HUES6 (cell line): ENCODE results near the gene CLRN2.

Experiments used
- H3K27ac ChIP-seq: 2 replicates; pipeline ENCODE4 v1.7.0; 2013; ENCODE audit warnings: low read depth, mild to moderate bottlenecking, low read length, inconsistent platforms
- H3K27me3 ChIP-seq: 2 replicates; pipeline ENCODE4 v1.6.1; 2013; ENCODE audit warnings: low read length; ENCODE audit not compliant: control insufficient read depth, insufficient read depth
- H3K36me3 ChIP-seq: 2 replicates; pipeline ENCODE4 v1.6.1; 2013; ENCODE audit warnings: low read length; ENCODE audit not compliant: control insufficient read depth, insufficient read depth
- H3K4me1 ChIP-seq: 2 replicates; pipeline ENCODE4 v1.6.1; 2013; ENCODE audit warnings: low read length; ENCODE audit not compliant: control insufficient read depth, insufficient read depth
- H3K4me3 ChIP-seq: 2 replicates; pipeline ENCODE4 v1.5.1; 2013; ENCODE audit warnings: low read depth, low read length
- H3K9ac ChIP-seq: one replicate; pipeline ENCODE4 v1.6.1; 2013; ENCODE audit warnings: mild to moderate bottlenecking, low read length
- H3K9me3 ChIP-seq: 2 replicates; pipeline ENCODE4 v1.6.1; 2013; ENCODE audit warnings: low read depth, low read length; ENCODE audit not compliant: control insufficient read depth, insufficient read depth

Gene CLRN2

GRCh38 chr4:17546222-17546621 is 31.3 kb downstream of the CLRN2 start:
- H3K4me1 ChIP-seq = peaks cover 12% of the 10 kb centered on the region
- no peaks in the 10 kb centered on the region for H3K36me3 ChIP-seq
- H3K9ac ChIP-seq = no peak overlapping the region
- no peak overlapping the region for H3K4me3 ChIP-seq
- H3K9me3 ChIP-seq = no peaks in the 10 kb centered on the region
- H3K27me3 ChIP-seq = peaks cover 7% of the 10 kb centered on the region
- no peak overlapping the region for H3K27ac ChIP-seq

GRCh38 chr4:17546678-17547077 is 31.7 kb downstream of the CLRN2 start:
- no peak overlapping the region for H3K27ac ChIP-seq

GRCh38 chr4:17550549-17550948 is 35.6 kb downstream of the CLRN2 start:
- peaks cover 16% of the 10 kb centered on the region for H3K27me3 ChIP-seq
- H3K27ac ChIP-seq = no peak overlapping the region
- H3K4me3 ChIP-seq = no peak overlapping the region
- H3K4me1 ChIP-seq = no peaks in the 10 kb centered on the region
- no peaks in the 10 kb centered on the region for H3K36me3 ChIP-seq
- H3K9me3 ChIP-seq = no peaks in the 10 kb centered on the region
- no peak overlapping the region for H3K9ac ChIP-seq

More at GRCh38 chr4:17546678-17547077, 31.7 kb downstream of the CLRN2 start:
- Histone ChIP-seq H3K27me3 (peaks cover 7% of the 10 kb centered on the region), H3K36me3 (no peaks in the 10 kb centered on the region), H3K4me1 (peaks cover 12% of the 10 kb centered on the region), H3K4me3 (no peak overlapping the region), H3K9me3 (no peaks in the 10 kb centered on the region), H3K9ac (no peak overlapping the region)

GRCh38 chr4:17552427-17552826 is 37.5 kb downstream of the CLRN2 start:
- H3K4me3 ChIP-seq = no peak overlapping the region
- H3K36me3 ChIP-seq = no peaks in the 10 kb centered on the region
- no peak overlapping the region for H3K9ac ChIP-seq
- H3K27ac ChIP-seq = no peak overlapping the region
- no peaks in the 10 kb centered on the region for H3K4me1 ChIP-seq
- H3K27me3 ChIP-seq = peaks cover 12% of the 10 kb centered on the region; the same call in 1 of the 2 replicates
- no peaks in the 10 kb centered on the region for H3K9me3 ChIP-seq

- no peak overlapping the region for H3K27ac ChIP-seq
- H3K4me3 ChIP-seq = no peak overlapping the region
- no peaks in the 10 kb centered on the region for H3K36me3 ChIP-seq
- peaks cover 12% of the 10 kb centered on the region; the same call in 1 of the 2 replicates for H3K27me3 ChIP-seq
- H3K9me3 ChIP-seq = no peaks in the 10 kb centered on the region
- no peaks in the 10 kb centered on the region for H3K4me1 ChIP-seq
- no peak overlapping the region for H3K9ac ChIP-seq
These were observed 39.6 kb downstream of the CLRN2 start for GRCh38 chr4:17554568-17554967.

- no peak overlapping the region for H3K9ac ChIP-seq
These were observed 41.5 kb downstream of the CLRN2 start for GRCh38 chr4:17556498-17556897.

GRCh38 chr4:17557880-17558279 is 42.9 kb downstream of the CLRN2 start:
- H3K27me3 ChIP-seq = peaks cover 12% of the 10 kb centered on the region; the same call in 1 of the 2 replicates
- H3K9ac ChIP-seq = no peak overlapping the region
- no peak overlapping the region for H3K27ac ChIP-seq
- no peaks in the 10 kb centered on the region for H3K36me3 ChIP-seq
- no peaks in the 10 kb centered on the region for H3K9me3 ChIP-seq
- no peak overlapping the region for H3K4me3 ChIP-seq
- no peaks in the 10 kb centered on the region for H3K4me1 ChIP-seq

More at GRCh38 chr4:17556498-17556897, 41.5 kb downstream of the CLRN2 start:
- Histone ChIP-seq H3K27ac (no peak overlapping the region), H3K9me3 (no peaks in the 10 kb centered on the region), H3K4me1 (no peaks in the 10 kb centered on the region), H3K36me3 (no peaks in the 10 kb centered on the region), H3K4me3 (no peak overlapping the region), H3K27me3 (peaks cover 12% of the 10 kb centered on the region; the same call in 1 of the 2 replicates)

- Histone ChIP-seq H3K4me1 (no peaks in the 10 kb centered on the region), H3K9ac (no peak overlapping the region)
These were observed 44.2 kb downstream of the CLRN2 start for GRCh38 chr4:17558941-17559708.

GRCh38 chr4:17559709-17560048 is 44.7 kb downstream of the CLRN2 start:
- Histone ChIP-seq H3K36me3 (no peaks in the 10 kb centered on the region), H3K27ac (no peak overlapping the region), H3K9me3 (no peaks in the 10 kb centered on the region), H3K4me1 (no peaks in the 10 kb centered on the region), H3K27me3 (peaks cover 10% of the 10 kb centered on the region; the same call in 1 of the 2 replicates), H3K4me3 (no peak overlapping the region), H3K9ac (no peak overlapping the region)

More at GRCh38 chr4:17558941-17559708, 44.2 kb downstream of the CLRN2 start:
- H3K4me3 ChIP-seq = no peak overlapping the region
- no peak overlapping the region for H3K27ac ChIP-seq
- peaks cover 12% of the 10 kb centered on the region; the same call in 1 of the 2 replicates for H3K27me3 ChIP-seq
- H3K9me3 ChIP-seq = no peaks in the 10 kb centered on the region
- no peaks in the 10 kb centered on the region for H3K36me3 ChIP-seq

GRCh38 chr4:17560065-17560673 is 45.2 kb downstream of the CLRN2 start:
- H3K4me1 ChIP-seq = no peaks in the 10 kb centered on the region
- H3K4me3 ChIP-seq = no peak overlapping the region
- H3K9me3 ChIP-seq = no peaks in the 10 kb centered on the region
- H3K36me3 ChIP-seq = no peaks in the 10 kb centered on the region
- H3K9ac ChIP-seq = no peak overlapping the region
- H3K27me3 ChIP-seq = peaks cover 5% of the 10 kb centered on the region; the same call in 1 of the 2 replicates
- H3K27ac ChIP-seq = no peak overlapping the region

- no peak overlapping the region for H3K4me3 ChIP-seq
- no peaks in the 10 kb centered on the region for H3K27me3 ChIP-seq
- H3K27ac ChIP-seq = no peak overlapping the region
- H3K9ac ChIP-seq = no peak overlapping the region
- H3K4me1 ChIP-seq = no peaks in the 10 kb centered on the region
- H3K9me3 ChIP-seq = no peaks in the 10 kb centered on the region
- no peaks in the 10 kb centered on the region for H3K36me3 ChIP-seq
These were observed 46.4 kb downstream of the CLRN2 start for GRCh38 chr4:17561195-17561909.
